SH-SY5Y (cell line): Measurements from ENCODE around the gene UBE4B.

ENCODE experiments used
- GATA2 ChIP-seq: IDR thresholded peaks from 2 replicates; pipeline ENCODE4 v1.6.1; 2011; ENCODE audit warnings: mild to moderate bottlenecking, low read depth, low read length
- GATA3 ChIP-seq: IDR thresholded peaks from 2 replicates; pipeline ENCODE4 v1.6.1; 2011; ENCODE audit warnings: low read depth, mild to moderate bottlenecking, low read length, moderate library complexity

GRCh38 chr1:10084045-10084444 lies 51.3 kb downstream of the UBE4B start:
- TF ChIP-seq GATA3 (no peak), GATA2 (no peak)
